Endothelial cell of hepatic sinusoid (primary cell): ENCODE data around the gene NUDT13.

Experiments
- in situ Hi-C: cut with HindIII; loops from 2 replicates; pipeline ENCODE4 v1.10.0; 2017; ENCODE audit warnings: low sequenced_read_pairs

Gene NUDT13

DNA sequence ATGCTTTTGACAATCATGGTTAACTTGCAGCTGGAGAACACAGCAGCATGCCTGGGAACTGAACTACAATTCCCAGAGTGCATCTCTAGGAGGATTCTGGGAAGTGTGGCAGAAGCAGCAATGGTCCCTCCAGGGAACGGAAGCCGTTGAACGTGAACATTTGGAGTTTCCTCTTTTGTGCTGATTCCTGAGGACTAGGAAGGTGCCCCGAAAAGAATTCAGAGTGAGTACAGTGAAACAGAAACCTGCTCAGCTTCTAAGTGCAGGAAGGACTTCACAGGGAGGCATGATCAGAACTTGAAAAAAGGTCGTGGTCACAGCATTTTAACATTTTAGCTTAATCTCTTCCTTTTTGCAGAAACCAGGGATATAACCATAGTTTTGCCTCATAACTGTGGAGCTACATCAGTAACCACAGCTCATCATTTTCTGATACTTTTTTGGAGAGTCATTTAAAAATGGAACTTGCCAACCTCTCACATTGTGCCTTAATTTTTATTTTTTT lies at the start of gene NUDT13:
Gene NUDT13 (plus strand): TSS at position 111 of the 505 bp plus-strand sequence. CDS start 3,911 bp downstream, outside the sequence.
- in situ Hi-C loops: no loop called here

DNA sequence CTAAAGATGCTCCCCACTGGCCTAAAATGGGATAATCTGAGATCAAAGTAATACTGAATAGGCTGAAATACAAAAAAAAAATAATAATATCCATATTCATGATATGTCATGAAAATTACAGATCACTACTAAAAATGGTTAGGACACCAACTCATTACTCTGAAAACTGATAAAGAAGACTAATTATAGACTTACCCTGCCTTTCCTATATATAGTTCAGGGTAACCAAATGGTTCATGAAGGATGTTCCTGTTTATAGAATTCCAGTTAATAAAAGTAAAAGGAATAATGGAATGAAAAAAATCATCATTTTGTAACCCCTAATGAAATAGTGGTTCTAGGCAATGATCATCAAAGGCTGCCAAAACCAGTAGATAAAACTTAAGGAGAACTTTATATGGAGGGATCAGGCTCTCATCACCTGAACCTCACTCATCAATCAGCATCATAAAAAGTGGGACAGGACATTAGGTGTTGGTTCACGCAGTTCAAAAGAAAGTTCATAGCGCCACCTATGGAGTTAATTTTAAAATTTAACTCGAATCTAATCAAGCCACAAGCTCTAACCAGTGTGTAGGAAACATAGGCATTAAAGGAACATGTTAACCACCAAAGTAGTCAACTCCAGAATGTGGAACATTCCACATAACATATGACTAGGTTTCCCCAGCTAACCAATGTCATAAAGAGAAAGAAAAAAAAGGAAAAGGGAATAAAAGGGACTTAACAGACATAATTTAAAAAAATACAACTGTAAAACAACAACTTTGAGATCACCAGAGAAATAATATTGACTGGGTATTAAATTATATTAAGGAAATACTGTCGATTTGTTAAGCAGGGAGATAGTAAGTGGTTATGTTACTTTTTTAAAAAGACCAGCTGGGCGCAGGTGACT lies 49.3 kb upstream of the NUDT13 start:
- in situ Hi-C loops: no loop called here

DNA sequence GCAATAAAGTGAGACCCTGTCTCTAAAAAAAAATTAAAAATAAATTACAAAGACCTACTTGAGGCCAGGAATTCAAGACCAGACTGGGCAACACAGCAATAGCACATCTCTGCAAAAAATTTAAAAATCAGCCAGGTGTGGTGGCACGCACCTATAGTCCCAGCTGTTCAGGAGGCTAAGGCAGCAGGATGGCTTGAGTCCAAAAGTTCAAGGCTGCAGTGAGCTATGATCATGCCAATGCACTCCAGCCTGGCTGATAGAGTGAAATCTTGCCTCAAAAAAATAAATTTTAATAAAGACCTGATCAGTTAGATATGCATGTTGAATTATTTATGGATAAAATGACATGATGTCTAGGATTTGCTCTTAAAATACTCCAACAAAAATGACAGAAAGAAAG lies 48.5 kb upstream of the NUDT13 start:
- in situ Hi-C loops: no loop called here

GRCh38 chr10:73065441-73065840 lies 44.8 kb upstream of the NUDT13 start:
- in situ Hi-C loops: no loop called here

DNA sequence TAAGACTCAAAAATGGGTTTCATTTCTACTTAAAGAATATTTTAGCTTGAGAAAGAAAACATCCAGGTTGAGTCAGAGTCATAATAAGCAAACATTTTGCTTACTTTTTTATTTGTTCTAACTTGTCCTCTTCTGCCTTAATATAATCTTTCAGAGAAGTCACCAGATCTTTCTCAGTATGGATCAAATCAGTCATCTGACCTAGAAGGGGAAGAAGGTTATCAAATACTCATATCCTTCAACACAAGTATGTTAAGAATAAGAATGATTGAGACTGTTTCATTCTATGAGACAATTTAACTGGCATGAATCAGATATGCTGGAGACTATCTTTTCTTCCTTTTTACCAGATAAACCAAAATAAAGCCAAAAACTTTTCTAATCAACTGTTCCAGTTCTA lies 36.6 kb upstream of the NUDT13 start:
- in situ Hi-C loops: no loop called here

- in situ Hi-C loops: no loop called here
Measured at GRCh38 chr10:73075829-73076228, 34.4 kb upstream of the NUDT13 start.

DNA sequence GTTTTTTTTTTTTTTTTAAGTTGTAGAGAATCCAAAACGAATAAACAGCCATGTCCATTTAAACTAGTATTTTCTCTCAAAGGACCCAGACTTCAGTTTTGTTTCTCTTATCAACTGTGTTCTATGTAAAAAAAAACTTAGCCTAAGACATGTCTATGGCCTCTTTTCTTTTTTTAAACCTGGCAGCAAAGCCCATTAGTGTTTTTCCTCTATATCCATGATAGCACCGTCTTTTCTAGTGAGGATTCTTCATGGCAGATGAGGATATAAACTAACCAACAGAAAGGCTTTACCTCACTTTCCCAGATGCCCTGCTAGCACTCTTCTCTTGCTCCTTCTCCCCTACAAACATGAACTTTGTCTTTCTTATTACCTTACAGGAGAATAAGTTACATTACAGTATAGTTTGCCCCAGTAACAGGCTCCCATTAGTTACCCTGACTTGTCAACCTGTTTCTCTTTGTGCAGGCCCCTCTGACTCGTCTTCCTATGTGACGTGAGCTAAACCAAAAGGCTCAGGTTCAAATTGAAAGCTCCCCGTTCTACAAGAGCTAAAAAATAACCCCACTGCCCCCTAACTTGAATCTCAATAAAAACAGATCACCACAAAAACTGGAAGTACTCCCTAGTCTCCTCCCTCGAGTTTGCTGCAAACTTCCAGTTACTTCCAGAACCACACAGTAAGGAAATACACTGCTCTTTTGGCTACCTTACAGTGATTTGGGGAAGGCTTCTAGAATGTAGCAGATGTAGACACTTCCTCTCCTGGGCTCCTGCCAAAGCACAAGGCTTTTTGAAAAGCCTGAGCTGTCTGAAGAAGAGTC lies 33.7 kb upstream of the NUDT13 start:
- in situ Hi-C loops: no loop called here

DNA sequence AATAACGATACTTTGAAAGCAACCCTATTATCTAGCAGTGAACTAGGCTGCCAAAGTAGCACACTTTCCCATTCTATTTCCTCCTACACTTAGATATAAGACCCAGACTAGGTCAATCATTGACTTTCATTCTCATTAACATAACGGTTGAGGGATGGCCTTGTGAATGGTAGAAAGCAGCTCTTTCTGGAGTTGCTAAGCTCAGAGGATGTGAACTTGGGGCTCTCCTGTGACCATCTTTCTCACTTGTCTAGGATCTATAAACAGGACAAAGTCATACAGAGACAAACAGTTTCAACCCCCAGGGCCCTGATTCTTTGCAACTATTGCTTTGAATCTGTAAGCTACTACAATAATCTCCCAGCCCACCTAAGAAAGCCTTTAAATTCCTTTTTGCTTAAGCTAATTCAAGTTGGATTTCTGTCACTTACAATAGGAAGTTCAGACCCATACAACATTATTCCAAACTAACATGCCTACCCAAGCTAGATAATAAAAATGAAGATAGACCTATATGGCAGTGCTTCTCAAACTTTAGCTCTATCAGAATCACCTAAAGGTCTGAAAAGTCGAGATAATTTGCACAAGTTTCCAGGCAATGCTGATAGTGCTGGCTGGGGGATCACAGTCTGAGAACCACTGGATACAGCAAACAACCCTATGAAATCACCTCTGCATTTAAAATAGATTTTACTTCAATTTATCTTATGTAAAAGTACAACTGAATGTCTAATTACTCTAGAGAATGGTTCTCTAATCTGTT lies 30.3 kb upstream of the NUDT13 start:
- in situ Hi-C loops: no loop called here

DNA sequence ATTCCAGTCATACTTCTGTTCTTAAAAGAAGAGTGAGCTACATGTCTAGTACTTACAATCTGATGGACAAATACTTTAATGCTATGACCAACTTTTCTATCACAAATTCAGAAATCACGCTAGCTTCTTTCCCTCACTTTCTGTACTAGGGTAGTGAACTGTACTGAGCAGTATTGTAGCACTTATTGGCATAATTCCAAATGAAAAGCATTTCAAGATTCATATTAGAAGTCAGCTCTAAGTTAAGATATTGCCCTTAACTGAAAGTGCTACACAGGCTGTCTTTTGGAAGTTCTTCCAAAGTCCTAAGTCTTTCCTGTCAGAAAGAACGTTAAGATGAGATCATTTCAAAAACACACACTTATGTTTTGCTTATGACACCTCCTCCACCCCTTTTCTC lies 27.0 kb upstream of the NUDT13 start:
- in situ Hi-C loops: no loop called here

DNA sequence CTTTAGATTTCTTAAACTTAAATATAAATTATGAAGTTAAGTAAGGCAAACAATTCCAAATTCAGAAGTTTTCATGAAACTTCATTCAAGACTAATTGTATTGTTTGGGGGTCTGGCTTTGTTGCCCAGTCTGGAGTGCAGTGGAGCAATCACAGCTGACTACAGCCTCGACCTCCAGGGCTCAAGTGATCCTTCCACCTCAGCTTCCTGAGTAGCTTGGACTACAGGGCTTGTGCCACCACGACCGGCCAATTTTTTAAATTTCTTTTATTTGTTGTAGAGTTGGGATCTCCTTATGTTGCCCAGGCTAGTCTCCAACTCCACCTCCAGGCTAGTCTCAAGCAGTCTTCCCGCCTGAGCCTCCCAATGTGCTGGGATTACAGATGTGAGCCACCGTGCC lies 26.0 kb upstream of the NUDT13 start:
- in situ Hi-C loops: no loop called here

DNA sequence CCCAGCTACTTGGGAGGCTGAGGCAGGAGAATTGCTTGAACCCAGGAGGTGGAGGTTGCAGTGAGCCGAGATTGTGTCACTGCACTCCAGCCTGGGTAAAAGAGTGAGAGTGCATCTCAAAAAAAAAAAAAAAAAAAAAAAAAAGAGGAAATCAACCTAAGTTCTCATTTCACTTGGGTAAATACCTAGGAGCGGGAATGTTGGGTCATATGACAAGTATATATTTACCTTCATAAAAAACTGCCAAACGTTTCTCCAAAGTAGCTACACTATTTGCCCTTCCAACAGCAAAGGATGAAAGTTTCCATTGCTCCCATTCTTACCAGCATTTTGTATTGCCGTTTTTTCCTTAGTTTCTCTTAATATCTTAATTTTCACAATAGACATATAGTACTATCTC lies 23.4 kb upstream of the NUDT13 start:
- in situ Hi-C loops: no loop called here

- in situ Hi-C loops: no loop called here
Measured at GRCh38 chr10:73088304-73088703, 22.0 kb upstream of the NUDT13 start.

DNA sequence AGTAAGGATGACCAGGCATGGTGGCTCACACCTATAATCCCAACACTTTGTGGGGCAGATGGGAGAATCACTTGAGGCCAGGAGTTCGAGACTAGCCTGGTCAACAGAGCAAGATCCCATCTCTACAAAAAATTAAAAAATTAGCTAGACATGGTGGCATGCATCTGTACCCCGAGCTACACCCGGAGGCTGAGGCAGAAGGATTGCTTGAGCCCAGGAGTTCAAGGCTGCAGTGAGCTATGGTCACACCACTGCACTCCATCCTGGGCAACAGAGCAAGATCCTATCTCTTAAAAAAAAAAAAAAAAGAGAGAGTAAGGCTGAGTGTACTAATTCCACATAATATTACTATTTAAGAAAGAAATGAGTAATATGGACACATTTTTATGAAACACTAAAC lies 17.4 kb upstream of the NUDT13 start:
- in situ Hi-C loops: no loop called here

- in situ Hi-C loops: no loop called here
Measured at GRCh38 chr10:73093922-73094850, 16.1 kb upstream of the NUDT13 start.

DNA sequence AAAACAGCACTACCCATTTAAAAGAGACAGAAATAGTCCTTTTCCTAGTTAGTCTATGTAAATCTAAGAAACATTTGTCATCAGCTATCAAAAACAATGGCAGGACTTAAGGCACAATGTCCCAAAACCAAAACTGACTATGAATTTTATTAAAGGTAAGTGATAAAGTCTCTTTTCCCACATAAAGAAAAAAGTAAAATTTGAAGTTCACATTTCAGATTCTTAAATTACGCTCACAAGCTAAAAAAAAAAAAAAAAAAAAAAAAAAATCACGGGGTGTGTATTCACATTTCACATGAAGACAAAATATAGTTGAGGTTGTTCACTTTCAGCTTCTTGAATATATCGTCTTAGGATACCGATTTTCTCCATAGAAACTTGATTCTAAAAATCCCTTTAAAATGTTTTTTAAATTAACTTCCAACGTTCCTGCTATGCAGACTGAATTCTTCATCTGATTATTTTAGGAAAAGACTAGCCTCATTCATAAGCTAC lies 15.2 kb upstream of the NUDT13 start:
- in situ Hi-C loops: loop anchor here (5.0 kb wide), 1 partner anchor 42 kb away; no protein-coding TSS in a partner anchor

DNA sequence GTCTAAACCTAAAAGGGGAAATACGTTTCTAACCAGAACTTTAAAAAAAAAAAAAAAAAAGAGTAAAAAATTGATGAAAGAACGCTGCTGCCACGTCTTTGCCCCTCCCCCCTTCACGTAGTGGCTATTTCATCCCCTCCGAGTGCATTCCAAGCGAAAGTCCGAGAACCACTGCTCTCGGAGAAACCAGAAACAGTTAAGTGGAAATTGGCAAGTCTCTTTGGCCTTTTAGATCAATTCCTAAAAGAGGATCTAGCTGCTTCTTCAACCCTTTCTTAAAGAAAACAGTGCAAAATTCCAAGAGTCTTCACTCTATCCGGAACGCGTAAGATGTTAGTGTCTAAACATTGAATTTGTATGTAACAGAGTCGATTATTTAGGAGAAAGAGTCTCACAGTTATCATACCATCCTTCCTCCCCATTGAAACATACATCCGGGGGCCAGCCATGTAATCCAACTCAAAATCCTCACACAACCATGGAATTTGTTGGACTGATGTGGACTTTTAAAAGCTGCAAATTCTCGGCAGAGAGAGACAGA lies 14.7 kb upstream of the NUDT13 start:
- in situ Hi-C loops: loop anchor here (5.0 kb wide), 1 partner anchor 42 kb away; no protein-coding TSS in a partner anchor

DNA sequence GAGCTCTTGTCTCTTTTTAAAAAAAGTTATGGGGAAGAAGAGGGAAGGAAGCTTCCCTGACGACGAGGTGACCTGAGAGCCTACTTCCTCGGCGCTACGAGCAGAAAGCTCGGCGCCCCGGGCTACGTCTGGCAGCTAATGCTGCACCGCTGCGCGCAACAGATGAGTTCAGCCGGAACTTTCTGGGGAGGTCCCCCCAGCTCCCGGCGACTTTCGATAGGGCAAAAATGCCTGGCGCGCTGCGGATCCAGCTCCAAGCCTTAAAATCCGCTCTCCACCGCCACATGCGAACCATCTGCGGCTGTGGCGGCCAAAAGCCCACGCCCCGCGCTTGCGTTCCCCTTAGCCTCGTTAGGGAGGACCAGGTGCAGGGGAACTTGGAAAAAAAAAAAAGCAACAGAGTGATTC lies 14.2 kb upstream of the NUDT13 start:
- in situ Hi-C loops: loop anchor here (5.0 kb wide), 1 partner anchor 41 kb away; no protein-coding TSS in a partner anchor

DNA sequence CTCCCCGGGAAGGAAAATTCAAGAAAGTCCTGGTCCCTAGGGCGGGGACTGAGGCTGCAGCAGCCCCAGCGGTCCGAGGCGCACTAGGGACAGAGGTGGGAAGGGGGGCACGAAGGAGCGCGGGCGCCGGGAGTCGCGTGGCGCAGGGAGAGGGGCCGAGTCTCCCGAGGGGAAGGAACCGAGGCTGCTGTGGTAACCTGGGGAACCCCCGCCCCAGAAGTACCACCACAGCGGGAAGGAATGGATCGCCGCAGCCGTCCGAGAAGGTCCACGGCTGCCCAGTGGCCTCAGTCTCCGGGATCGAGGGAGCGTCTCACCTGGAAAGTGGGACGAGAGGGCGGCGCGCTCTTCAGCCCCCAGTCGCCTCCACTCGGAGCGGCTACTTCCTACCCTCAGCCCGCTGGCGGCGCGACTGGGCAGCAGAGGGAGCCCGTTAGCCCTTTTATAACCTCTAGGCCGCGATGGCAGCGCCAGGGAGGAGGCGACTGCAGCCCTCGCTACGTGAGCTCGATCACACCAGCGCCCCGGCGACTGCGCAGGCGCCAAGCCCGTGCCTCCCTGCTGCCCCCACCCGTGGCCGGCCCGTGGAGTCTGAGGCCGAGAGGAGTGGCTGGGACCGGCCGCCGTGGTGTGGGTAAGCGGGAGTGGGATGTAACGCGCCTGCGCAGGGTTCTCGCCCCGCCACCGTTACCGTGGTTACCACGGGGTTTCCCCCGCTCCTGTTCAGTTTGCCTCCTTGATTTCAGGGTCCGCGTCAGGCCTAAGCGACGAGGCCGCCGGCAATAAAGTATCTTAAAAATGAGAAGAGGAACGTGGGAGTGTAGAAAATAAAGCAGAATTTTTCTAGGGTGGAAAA lies 13.6 kb upstream of the NUDT13 start, which contains the start of gene P4HA1:
Gene P4HA1 (minus strand): TSS at position 418 of the 856 bp plus-strand sequence. CDS start 21,983 bp downstream, outside the sequence.
- in situ Hi-C loops: loop anchor here (5.0 kb wide), 1 partner anchor 41 kb away; no protein-coding TSS in a partner anchor
